ENCODE results near the gene HIVEP1.

Gene HIVEP1

GRCh38 chr6:11989386-11989785 is 22.7 kb upstream of the HIVEP1 start (continued):
- TF ChIP-seq HIC1 (tag by site-specific recombination; IDR thresholded peaks at IDR 0.05) = no peak
- TF ChIP-seq ZNF843 (tag by site-specific recombination; IDR thresholded peaks at IDR 0.05) = no peak
- no peak for TF ChIP-seq BCL11A (tag by site-specific recombination; IDR thresholded peaks at IDR 0.05; ENCODE audit: low read depth)
- TF ChIP-seq ZNF394 (tag by site-specific recombination; IDR thresholded peaks at IDR 0.05; ENCODE audit: borderline replicate concordance) = no peak
- TF ChIP-seq ZNF747 (tag by site-specific recombination; IDR thresholded peaks at IDR 0.05) = no peak

- CTCF ChIA-PET = interaction anchor here (0.7 to 2.6 kb wide), 3 partner anchors 10 to 18 kb away, joined by 3 to 6 read pairs (median 4); no protein-coding TSS in a partner anchor
- POLR2A ChIA-PET = no interaction called here
- no peaks in the 10 kb centered on the region for H3K4me1 ChIP-seq (ENCODE audit: control insufficient read depth, insufficient read depth, low read length)
- TF ChIP-seq ZNF184 (tag by site-specific recombination; IDR thresholded peaks at IDR 0.05) (no peak), ZSCAN4 (tag by site-specific recombination; IDR thresholded peaks at IDR 0.05) (no peak)
- no peaks in the 10 kb centered on the region for H3K36me3 ChIP-seq (ENCODE audit: control insufficient read depth in 2 of 2, insufficient read depth in 1 of 2, low read length in 2 of 2)
- H3K27ac ChIP-seq (ENCODE audit: extremely low read depth, low read depth, low read length) = no peak overlapping the region
- no peaks in the 10 kb centered on the region for H3K9me3 ChIP-seq (ENCODE audit: control insufficient read depth, insufficient read depth, low read depth, low read length)
- H3K4me3 ChIP-seq (ENCODE audit: low read depth, low read length) = no peak overlapping the region
Observed at GRCh38 chr6:11992086-11992485, 20.0 kb upstream of the HIVEP1 start.

GRCh38 chr6:11994875-11995461 is 17.1 kb upstream of the HIVEP1 start:
- TF ChIP-seq ZNF701 (tag by site-specific recombination; IDR thresholded peaks at IDR 0.05) (no peak), ZNF138 (tag by site-specific recombination; IDR thresholded peaks at IDR 0.05; ENCODE audit: borderline replicate concordance) (no peak), ZNF548 (tag by site-specific recombination; IDR thresholded peaks at IDR 0.05) (no peak), ZNF350 (tag by site-specific recombination; IDR thresholded peaks at IDR 0.05) (no peak), ZNF266 (tag by site-specific recombination; IDR thresholded peaks at IDR 0.05; ENCODE audit: low read depth) (no peak), ZNF19 (tag by site-specific recombination; IDR thresholded peaks at IDR 0.05; ENCODE audit: low read depth) (no peak), RBAK (tag by site-specific recombination; IDR thresholded peaks at IDR 0.05) (no peak), TSHZ1 (tag by site-specific recombination; IDR thresholded peaks at IDR 0.05; ENCODE audit: borderline replicate concordance) (no peak), ZNF843 (tag by site-specific recombination; IDR thresholded peaks at IDR 0.05) (no peak), ZNF121 (tag by site-specific recombination; IDR thresholded peaks at IDR 0.05) (no peak), ZNF645 (tag by site-specific recombination; IDR thresholded peaks at IDR 0.05) (no peak), ZNF280C (tag by site-specific recombination; IDR thresholded peaks at IDR 0.05) (no peak), ZNF624 (tag by site-specific recombination; IDR thresholded peaks at IDR 0.05) (no peak)
- Histone ChIP-seq H3K36me3 (ENCODE audit: control insufficient read depth in 2 of 2, insufficient read depth in 1 of 2, low read length in 2 of 2) (no peaks in the 10 kb centered on the region), H3K27ac (ENCODE audit: extremely low read depth, low read depth, low read length) (no peak overlapping the region), H3K9me3 (ENCODE audit: control insufficient read depth, insufficient read depth, low read depth, low read length) (no peaks in the 10 kb centered on the region), H3K4me3 (ENCODE audit: low read depth, low read length) (no peak overlapping the region), H3K4me1 (ENCODE audit: control insufficient read depth, insufficient read depth, low read length) (no peaks in the 10 kb centered on the region)
- CTCF ChIA-PET = interaction anchor here (0.6 to 1.8 kb wide), 2 partner anchors 15 to 158 kb away, joined by 3 to 4 read pairs; no protein-coding TSS in a partner anchor
- POLR2A ChIA-PET = no interaction called here

Data from HEK293 (cell line).